Cerebellar cortex (tissue), 1 donor: ENCODE results near the gene ADISSP.

ENCODE experiments used
- DNase-seq: peaks from one replicate; pipeline ENCODE4 v3.0.0-alpha.2; 2015; ENCODE audit warnings: low spot score

Gene ADISSP

GRCh38 chr20:3767427-3768341 lies at the start of gene ADISSP:
Gene ADISSP, minus strand, starts transcription at chr20:3767753. Its CDS starts 7,653 bp downstream, at chr20:3760100.
- DNase-seq: peak; percentile 97

GRCh38 chr20:3815703-3816315 lies 48.3 kb upstream of the ADISSP start:
- DNase-seq: no peak

- no peak for DNase-seq
Observed at GRCh38 chr20:3814928-3815495, 47.5 kb upstream of the ADISSP start.

DNA sequence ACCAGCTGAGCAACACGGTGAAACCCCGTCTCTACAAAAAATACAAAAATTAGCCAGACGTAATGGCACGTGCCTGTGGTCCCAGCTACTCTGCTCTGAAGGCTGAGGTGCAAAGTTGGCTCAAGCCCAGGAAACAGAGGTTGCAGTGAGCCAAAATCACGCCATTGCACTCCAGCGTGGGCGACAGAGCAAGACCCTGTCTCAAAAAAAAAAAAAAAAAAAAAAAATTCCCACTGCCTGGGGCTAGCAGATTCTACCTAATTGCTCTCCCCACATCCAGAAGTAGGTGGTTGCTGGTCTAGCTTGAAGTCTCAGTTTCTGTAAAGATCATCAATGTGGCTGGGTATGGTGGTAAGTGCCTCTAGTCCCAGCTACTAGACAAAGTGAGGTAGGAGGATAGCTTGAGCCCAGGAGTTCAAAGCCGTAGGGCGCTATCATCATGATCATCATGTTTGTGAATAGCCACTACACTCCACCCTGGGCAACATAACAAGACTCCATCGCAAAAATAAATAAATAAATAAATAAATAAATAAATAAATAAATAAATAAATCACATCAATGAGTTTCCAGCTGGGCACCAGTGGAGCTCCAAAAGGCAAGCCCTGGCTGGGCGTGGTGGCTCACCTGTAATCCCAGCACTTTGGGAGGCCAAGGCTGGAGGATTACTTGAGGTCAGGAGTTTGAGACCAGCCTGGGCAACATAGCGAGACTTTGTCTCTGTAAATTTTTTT lies 46.5 kb upstream of the ADISSP start:
- DNase-seq: no peak

DNA sequence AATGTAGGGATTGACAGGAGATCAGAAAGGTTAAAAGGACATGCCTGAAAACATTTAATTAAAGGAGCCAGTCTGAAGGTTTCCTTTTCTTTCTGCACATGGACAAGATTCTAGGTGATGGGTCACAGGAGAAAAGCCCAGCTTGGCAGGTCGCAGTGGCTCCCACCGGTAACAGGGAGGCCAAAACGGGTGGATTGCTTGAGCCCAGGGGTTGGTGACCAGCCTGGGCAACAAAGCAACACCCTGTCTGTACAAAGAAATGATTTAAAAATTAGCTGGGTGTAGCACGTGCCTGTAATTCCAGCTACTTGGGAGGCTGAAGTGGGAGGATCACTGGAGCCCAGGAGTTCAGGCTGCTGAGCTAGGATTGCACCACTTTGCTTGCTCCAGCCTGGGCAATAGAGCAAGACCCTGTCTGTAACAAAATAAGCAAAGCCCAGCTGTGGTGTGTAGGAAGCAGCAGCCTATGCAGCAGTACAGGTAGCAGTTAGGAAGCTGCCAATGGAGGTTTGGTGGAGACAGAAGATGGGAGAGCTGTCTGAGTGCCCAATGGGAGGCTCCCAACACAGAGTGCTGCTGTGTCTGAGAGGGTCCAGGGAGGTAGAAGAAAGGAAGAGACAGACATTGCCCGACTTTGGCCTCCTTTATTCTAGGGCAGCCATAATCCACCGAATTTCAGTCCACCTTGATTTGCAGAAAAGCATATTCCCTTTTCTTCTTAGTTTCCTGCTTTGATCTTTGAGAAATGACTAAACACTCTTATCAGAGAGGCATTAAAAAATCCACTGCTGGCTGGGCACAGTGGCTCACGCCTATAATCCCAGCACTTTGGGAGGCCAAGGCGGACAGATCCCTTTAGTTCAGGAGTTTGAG lies 45.7 kb upstream of the ADISSP start:
- DNase-seq: no peak

- no peak for DNase-seq
Observed at GRCh38 chr20:3812259-3812681, 44.7 kb upstream of the ADISSP start.

GRCh38 chr20:3811467-3812258 lies 44.1 kb upstream of the ADISSP start:
- peak; percentile 98 for DNase-seq

- DNase-seq: no peak
Observed at GRCh38 chr20:3808544-3808943, 41.0 kb upstream of the ADISSP start.

- no peak for DNase-seq
Observed at GRCh38 chr20:3804781-3805180, 37.2 kb upstream of the ADISSP start.

DNA sequence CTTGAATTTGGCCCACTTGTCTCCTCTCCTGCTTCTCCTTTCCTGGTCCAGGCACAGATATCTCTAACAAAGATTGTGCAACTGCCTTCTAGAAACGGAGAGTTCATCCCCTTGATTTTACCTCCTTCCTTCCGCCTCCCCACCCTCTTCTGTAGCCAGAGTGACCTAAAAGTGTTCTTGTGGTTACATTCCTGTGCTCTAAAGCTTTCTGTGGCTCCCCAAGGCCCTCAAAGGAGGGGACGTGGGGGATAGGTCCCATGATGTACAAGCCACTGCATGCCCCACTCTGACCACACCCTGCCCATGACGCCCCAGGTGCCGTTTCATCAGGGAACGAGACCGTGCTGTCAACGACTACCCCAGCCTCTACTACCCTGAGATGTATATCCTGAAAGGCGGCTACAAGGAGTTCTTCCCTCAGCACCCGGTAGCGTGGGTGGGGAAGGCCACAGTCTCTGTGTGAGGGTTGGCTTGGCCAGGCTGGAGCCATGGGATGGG lies 36.8 kb upstream of the ADISSP start:
- no peak for DNase-seq

GRCh38 chr20:3803854-3804253 lies 36.3 kb upstream of the ADISSP start:
- DNase-seq: peak; percentile 69

GRCh38 chr20:3803289-3803688 lies 35.7 kb upstream of the ADISSP start:
- no peak for DNase-seq

GRCh38 chr20:3802524-3803239 lies 35.1 kb upstream of the ADISSP start:
- DNase-seq: no peak

- no peak for DNase-seq
Observed at GRCh38 chr20:3801846-3802245, 34.3 kb upstream of the ADISSP start.

DNA sequence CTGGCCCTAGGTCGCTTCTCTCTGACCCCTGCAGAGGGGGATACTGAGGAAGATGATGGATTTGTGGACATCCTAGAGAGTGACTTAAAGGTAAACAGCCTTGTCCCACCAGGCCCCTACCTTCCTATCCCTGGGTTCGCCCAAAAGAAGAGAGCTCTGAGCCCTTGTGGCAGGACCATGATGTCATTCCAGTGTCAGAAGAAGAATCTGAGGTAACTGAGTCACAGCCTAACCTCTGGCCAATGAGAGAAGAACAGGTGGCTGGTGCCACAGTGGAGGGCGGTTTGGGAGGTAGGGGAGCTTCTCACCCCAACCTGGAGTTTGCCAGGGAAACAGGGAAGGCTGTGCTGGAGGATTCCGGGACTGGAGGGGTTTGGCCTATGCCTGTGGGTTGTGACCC lies 33.7 kb upstream of the ADISSP start:
- no peak for DNase-seq

- DNase-seq: no peak
Observed at GRCh38 chr20:3800878-3801260, 33.3 kb upstream of the ADISSP start.

DNA sequence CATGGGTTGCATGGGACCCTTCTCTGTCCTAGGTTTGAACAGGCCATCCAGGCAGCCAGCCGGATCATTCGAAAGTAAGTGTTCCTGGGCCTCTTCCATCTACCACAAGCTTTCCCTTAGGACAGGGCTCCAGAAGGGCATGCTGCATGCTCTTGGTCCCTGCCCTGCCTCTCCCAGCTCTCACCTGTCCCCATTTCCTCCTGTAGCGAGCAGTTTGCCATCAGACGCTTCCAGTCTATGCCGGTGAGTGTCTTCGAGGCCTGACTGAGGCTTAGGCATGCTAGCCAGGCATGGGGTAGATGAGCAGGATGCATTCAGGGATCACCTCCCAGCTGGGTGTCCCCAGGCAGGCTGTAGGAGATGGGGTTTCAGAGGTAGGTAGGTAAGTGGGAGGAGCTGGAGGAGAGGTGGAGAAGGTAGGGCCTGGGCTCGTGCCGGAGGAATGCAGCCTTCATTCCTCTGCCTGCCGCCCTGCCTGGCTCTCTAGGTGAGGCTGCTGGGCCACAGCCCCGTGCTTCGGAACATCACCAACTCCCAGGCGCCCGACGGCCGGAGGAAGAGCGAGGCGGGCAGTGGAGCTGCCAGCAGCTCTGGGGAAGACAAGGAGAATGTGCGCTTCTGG lies 32.8 kb upstream of the ADISSP start:
- DNase-seq: no peak

- no peak for DNase-seq
Observed at GRCh38 chr20:3798908-3799248, 31.3 kb upstream of the ADISSP start.

- no peak for DNase-seq
Observed at GRCh38 chr20:3798373-3798768, 30.8 kb upstream of the ADISSP start.
